C4-2B (cell line): Measurements from ENCODE around the gene PDE2A.

ENCODE experiments used
- ZFX ChIP-seq: fragments of 450-650 bp; IDR thresholded peaks from 2 replicates; pipeline ENCODE4 v1.6.1; 2017
- TF ChIP-seq, protein P1 (sequence below): fragments of 450-650 bp; conservative IDR thresholded peaks from 2 replicates; pipeline ENCODE4 v1.5.1; 2017; ENCODE audit warnings: mild to moderate bottlenecking

DNA sequence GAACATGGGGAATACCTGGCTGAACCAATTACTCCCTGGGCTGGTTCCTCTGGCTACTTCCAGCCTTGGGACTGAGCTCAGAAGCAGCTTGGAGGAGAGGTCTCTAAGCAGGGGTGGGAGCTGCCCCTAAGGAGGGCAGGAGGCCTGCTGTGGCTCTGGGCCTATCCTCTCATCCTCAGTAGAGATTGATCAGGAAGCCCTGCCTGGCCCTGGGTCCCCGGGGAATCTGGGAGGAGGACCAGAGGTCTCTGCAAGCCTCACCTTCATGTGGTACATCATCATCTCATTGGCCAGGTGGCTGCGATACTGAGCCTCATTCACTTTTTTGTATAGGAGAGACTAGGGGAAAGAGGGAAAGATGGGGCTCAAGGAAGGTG, 91.1 kb downstream of the PDE2A start:
- TF ChIP-seq, protein P1, sequence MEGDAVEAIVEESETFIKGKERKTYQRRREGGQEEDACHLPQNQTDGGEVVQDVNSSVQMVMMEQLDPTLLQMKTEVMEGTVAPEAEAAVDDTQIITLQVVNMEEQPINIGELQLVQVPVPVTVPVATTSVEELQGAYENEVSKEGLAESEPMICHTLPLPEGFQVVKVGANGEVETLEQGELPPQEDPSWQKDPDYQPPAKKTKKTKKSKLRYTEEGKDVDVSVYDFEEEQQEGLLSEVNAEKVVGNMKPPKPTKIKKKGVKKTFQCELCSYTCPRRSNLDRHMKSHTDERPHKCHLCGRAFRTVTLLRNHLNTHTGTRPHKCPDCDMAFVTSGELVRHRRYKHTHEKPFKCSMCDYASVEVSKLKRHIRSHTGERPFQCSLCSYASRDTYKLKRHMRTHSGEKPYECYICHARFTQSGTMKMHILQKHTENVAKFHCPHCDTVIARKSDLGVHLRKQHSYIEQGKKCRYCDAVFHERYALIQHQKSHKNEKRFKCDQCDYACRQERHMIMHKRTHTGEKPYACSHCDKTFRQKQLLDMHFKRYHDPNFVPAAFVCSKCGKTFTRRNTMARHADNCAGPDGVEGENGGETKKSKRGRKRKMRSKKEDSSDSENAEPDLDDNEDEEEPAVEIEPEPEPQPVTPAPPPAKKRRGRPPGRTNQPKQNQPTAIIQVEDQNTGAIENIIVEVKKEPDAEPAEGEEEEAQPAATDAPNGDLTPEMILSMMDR: no peak
- no peak for TF ChIP-seq ZFX
